ENCODE measurements around the gene CCDC69.

- TF ChIP-seq CTCF (IDR thresholded peaks at IDR 0.05) (no peak), POLR2A (IDR thresholded peaks at IDR 0.05) (no peak)
These were observed 26.6 kb upstream of the CCDC69 start for GRCh38 chr5:151250346-151251000.
